HFFc6 (cell line): ENCODE data around the gene DBT. TPM values are rescaled to one million over a fixed set of nuclear protein-coding genes. Genes with fewer than 3 reads are reported as not detected.

ENCODE experiments used
- DNase-seq: peaks from one replicate; pipeline ENCODE4 v3.0.0-alpha.2; 2018
- H3K27ac Mint-ChIP-seq: 2 replicates; pipeline ENCODE4 v1.8.0; 2020; ENCODE audit warnings: mild to moderate bottlenecking, mixed read lengths
- H3K27me3 Mint-ChIP-seq: 2 replicates; pipeline ENCODE4 v1.8.0; 2021; ENCODE audit warnings: mild to moderate bottlenecking, moderate library complexity, mixed read lengths; ENCODE audit not compliant: insufficient read depth
- H3K36me3 Mint-ChIP-seq: 2 replicates; pipeline ENCODE4 v1.8.0; 2021; ENCODE audit warnings: low read depth, mixed read lengths
- H3K4me1 Mint-ChIP-seq: 2 replicates; pipeline ENCODE4 v1.8.0; 2020; ENCODE audit warnings: low read depth, mixed read lengths
- H3K4me3 Mint-ChIP-seq: 2 replicates; pipeline ENCODE4 v1.8.0; 2020; ENCODE audit warnings: mild to moderate bottlenecking, moderate library complexity, mixed read lengths
- H3K9me3 Mint-ChIP-seq: 2 replicates; pipeline ENCODE4 v1.8.0; 2020; ENCODE audit warnings: mild to moderate bottlenecking, mixed read lengths
- total RNA-seq, 6 experiments: library from RNA; stranded (reverse); fragmentation: NEBNext Ultra II Directional; extraction: Animal tissue kit (Norgen Biotek cat#: 25700); gene quantifications; 2 replicates in 1 of 6; 3 replicates in 5 of 6; pipeline ENCODE4 v1.2.3, GENCODE V29; 2021
- TF ChIP-seq, protein P1 (sequence below): fragments of 200-600 bp; sonication (generic); IDR thresholded peaks from 2 replicates; pipeline ENCODE4 v1.5.0; 2021; ENCODE audit warnings: antibody characterized with exemption, mild to moderate bottlenecking

Gene DBT
- total RNA-seq, 6 experiments from 2014 or later = 8.6 to 12.3 (median 10.2) TPM

DNA sequence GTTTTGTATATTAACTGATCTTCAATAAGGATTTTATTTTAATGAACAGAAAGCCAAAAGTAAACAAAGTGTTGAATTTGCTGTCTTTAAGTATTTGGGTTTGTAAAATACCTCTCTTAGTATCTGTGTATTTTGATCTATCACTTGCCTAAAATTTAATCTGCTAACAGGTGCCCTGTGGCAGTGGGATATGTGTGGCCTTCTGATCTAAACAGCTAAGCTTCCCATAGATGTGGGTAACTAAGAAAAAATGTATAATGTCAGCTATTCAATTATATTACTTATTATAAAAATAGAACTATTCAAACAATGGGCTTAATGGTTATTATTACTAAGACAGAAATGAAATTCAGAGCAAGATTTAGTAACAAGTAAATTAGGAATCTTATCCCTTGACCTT, 86.8 kb downstream of the DBT start:
- Mint-ChIP-seq H3K27ac (no peak overlapping the region), H3K27me3 (no peaks in the 10 kb centered on the region; the same call in 1 of the 2 replicates), H3K36me3 (no peaks in the 10 kb centered on the region), H3K9me3 (no peaks in the 10 kb centered on the region), H3K4me3 (no peak overlapping the region), H3K4me1 (no peaks in the 10 kb centered on the region)
- TF ChIP-seq, protein P1, sequence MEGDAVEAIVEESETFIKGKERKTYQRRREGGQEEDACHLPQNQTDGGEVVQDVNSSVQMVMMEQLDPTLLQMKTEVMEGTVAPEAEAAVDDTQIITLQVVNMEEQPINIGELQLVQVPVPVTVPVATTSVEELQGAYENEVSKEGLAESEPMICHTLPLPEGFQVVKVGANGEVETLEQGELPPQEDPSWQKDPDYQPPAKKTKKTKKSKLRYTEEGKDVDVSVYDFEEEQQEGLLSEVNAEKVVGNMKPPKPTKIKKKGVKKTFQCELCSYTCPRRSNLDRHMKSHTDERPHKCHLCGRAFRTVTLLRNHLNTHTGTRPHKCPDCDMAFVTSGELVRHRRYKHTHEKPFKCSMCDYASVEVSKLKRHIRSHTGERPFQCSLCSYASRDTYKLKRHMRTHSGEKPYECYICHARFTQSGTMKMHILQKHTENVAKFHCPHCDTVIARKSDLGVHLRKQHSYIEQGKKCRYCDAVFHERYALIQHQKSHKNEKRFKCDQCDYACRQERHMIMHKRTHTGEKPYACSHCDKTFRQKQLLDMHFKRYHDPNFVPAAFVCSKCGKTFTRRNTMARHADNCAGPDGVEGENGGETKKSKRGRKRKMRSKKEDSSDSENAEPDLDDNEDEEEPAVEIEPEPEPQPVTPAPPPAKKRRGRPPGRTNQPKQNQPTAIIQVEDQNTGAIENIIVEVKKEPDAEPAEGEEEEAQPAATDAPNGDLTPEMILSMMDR = no peak
- DNase-seq = no peak

- H3K27ac Mint-ChIP-seq = no peak overlapping the region
- peaks cover 10% of the 10 kb centered on the region; the same call in 1 of the 2 replicates for H3K36me3 Mint-ChIP-seq
- TF ChIP-seq, protein P1 = no peak
- no peaks in the 10 kb centered on the region for H3K9me3 Mint-ChIP-seq
- H3K4me1 Mint-ChIP-seq = no peaks in the 10 kb centered on the region
- no peaks in the 10 kb centered on the region for H3K27me3 Mint-ChIP-seq
- no peak overlapping the region for H3K4me3 Mint-ChIP-seq
- no peak for DNase-seq
Observed at GRCh38 chr1:100152271-100152670, 97.4 kb downstream of the DBT start.

GRCh38 chr1:100151679-100152078, 98.0 kb downstream of the DBT start:
- no peak overlapping the region for H3K27ac Mint-ChIP-seq
- H3K9me3 Mint-ChIP-seq = no peaks in the 10 kb centered on the region
- H3K4me3 Mint-ChIP-seq = no peak overlapping the region
- TF ChIP-seq, protein P1 = no peak
- H3K4me1 Mint-ChIP-seq = no peaks in the 10 kb centered on the region
- no peaks in the 10 kb centered on the region for H3K27me3 Mint-ChIP-seq
- peaks cover 10% of the 10 kb centered on the region; the same call in 1 of the 2 replicates for H3K36me3 Mint-ChIP-seq
- no peak for DNase-seq

GRCh38 chr1:100147875-100148274, 101.8 kb downstream of the DBT start:
- no peak for DNase-seq
- Mint-ChIP-seq H3K36me3 (peaks cover 15% of the 10 kb centered on the region), H3K27me3 (no peaks in the 10 kb centered on the region), H3K27ac (no peak overlapping the region), H3K4me3 (no peak overlapping the region), H3K4me1 (peaks cover 13% of the 10 kb centered on the region), H3K9me3 (no peaks in the 10 kb centered on the region)
- TF ChIP-seq, protein P1 = 0 out of 2 replicates have a peak, but pooled peaks have one; percentile 17

GRCh38 chr1:100146958-100147357, 102.7 kb downstream of the DBT start:
- TF ChIP-seq, protein P1 = no peak

GRCh38 chr1:100145116-100145515, 104.5 kb downstream of the DBT start:
- peaks cover 20% of the 10 kb centered on the region for H3K36me3 Mint-ChIP-seq
- peaks cover 13% of the 10 kb centered on the region for H3K4me1 Mint-ChIP-seq
- H3K9me3 Mint-ChIP-seq = no peaks in the 10 kb centered on the region
- H3K27ac Mint-ChIP-seq = no peak overlapping the region
- no peak overlapping the region for H3K4me3 Mint-ChIP-seq
- DNase-seq = peak; percentile 7
- no peaks in the 10 kb centered on the region for H3K27me3 Mint-ChIP-seq
- TF ChIP-seq, protein P1 = no peak

More at GRCh38 chr1:100146958-100147357, 102.7 kb downstream of the DBT start:
- no peaks in the 10 kb centered on the region for H3K9me3 Mint-ChIP-seq
- H3K4me3 Mint-ChIP-seq = no peak overlapping the region
- peaks cover 16% of the 10 kb centered on the region for H3K36me3 Mint-ChIP-seq
- peaks cover 13% of the 10 kb centered on the region for H3K4me1 Mint-ChIP-seq
- no peak for DNase-seq
- H3K27ac Mint-ChIP-seq = no peak overlapping the region
- H3K27me3 Mint-ChIP-seq = no peaks in the 10 kb centered on the region
